Adrenal gland (tissue), 12 donors: ENCODE data around the gene HMGCS2. TPM values are rescaled to one million over a fixed set of nuclear protein-coding genes. Genes with fewer than 3 reads are reported as not detected.

Source experiments
- DNase-seq, 7 donors: peaks; one replicate each; pipeline ENCODE4 v3.0.0-alpha.2; 2019 to 2020
- H3K27ac ChIP-seq, 5 donors: fragments of 200-600 bp; sonication (generic) in 4 of 5; 1 replicate in 3 of 5; 2 replicates in 2 of 5; pipeline versions ENCODE4 v1.5.1 to v1.8.0; 2016 to 2020; ENCODE audit warnings: mild to moderate bottlenecking in 1 of 5
- H3K27me3 ChIP-seq: fragments of 200-600 bp; 2 replicates; pipeline ENCODE4 v1.8.0; 2021
- H3K36me3 ChIP-seq, 2 donors: fragments of 200-600 bp; replicated peaks in 1 of 2; 1 replicate in 1 of 2; 2 replicates in 1 of 2; pipeline versions ENCODE4 v1.5.1 to v1.8.0; 2018 to 2022
- H3K4me1 ChIP-seq, 2 donors: fragments of 200-600 bp; replicated peaks in 1 of 2; 1 replicate in 1 of 2; 2 replicates in 1 of 2; pipeline versions ENCODE4 v1.5.1 to v1.8.0; 2018 to 2021
- H3K4me3 ChIP-seq, 4 donors: fragments of 200-600 bp; sonication (generic) in 3 of 4; one replicate each; pipeline ENCODE4 v1.5.1; 2016 to 2018
- H3K9me3 ChIP-seq, 3 donors: fragments of 200-600 bp; sonication (generic) in 1 of 3; replicated peaks in 1 of 3; 1 replicate in 2 of 3; 2 replicates in 1 of 3; pipeline versions ENCODE4 v1.5.1 to v1.8.0; 2016 to 2021
- CTCF ChIP-seq, 6 experiments: fragments of 450-650 bp in 4 of 6; fragments of 200-600 bp in 2 of 6; sonication (generic) in 1 of 6; IDR thresholded peaks; 1 replicate in 5 of 6; 2 replicates in 1 of 6; pipeline versions ENCODE4 v1.5.1 to v1.8.0; 2016 to 2021; ENCODE audit warnings: antibody characterized with exemption in 6 of 6, mild to moderate bottlenecking in 2 of 6, moderate library complexity in 1 of 6
- POLR2A ChIP-seq, 2 donors: fragments of 450-650 bp; IDR thresholded peaks; one replicate each; pipeline ENCODE4 v1.6.1; 2017; ENCODE audit warnings: antibody characterized with exemption in 2 of 2, mild to moderate bottlenecking in 2 of 2, moderate library complexity in 1 of 2
- WGBS, 4 donors: extraction: QIAGEN DNeasy Blood & Tissue Kit in 2 of 4; methylation state at CpG; one replicate each; pipeline versions ENCODE4 v1.1.5 to v1.1.7; 2013 to 2017; 5-methylcytosine and 5-hydroxymethylcytosine counted together
- intact Hi-C, 2 donors: fragments of 100-400 bp; cut with DNase I; formaldehyde crosslinking; loops; one replicate each; pipeline versions ENCODE4 v1.14.1 to v1.15.0; 2022 to 2023
- polyA plus RNA-seq, 3 donors: library from polyadenylated mRNA; stranded (reverse); fragments of 200-250 nt in 2 of 3; fragments of 350-450 nt in 1 of 3; fragmentation: Illumina TruSeq in 1 of 3; extraction: RNeasy Lipid Tissue Mini Kit (QIAGEN cat#74804) in 1 of 3; gene quantifications; one replicate each; pipeline ENCODE4 v1.2.3, GENCODE V29; 2013 to 2014
- total RNA-seq, 9 donors: library from RNA; depleted of rRNA in 4 of 9; stranded (reverse); fragments of >200 nt in 4 of 9; fragments of 120-200 nt in 1 of 9; fragmentation: NEBNext Ultra II Directional in 1 of 9; extraction: Animal tissue kit (Norgen Biotek cat#: 25700) in 1 of 9; gene quantifications; one replicate each; pipeline versions ENCODE4 v1.1.0 to v1.2.4, GENCODE V29; 2013 to 2023
- donor health status: healthy with polysubstance abuse.
- donor health status: Bipolar disorder and iron deficiency.
- donor health status: DM: yes; HTN: yes; CAD: no.
- donor health status: DM: no; HTN: no; CAD: no.
- donor health status: DM: no; HTN: no; CAD: no.
- donor health status: DM: yes; HTN: yes; CAD: no.

The HMGCS2 gene
- total and polyA plus RNA-seq, 12 donors = 0.30 to 0.68 (median 0.34) TPM; not detected in 5

GRCh38 chr1:119773711-119774241 is 5.1 kb upstream of the HMGCS2 start:
- 64 to 83% (median 78%) methylated on average over 3 of the region's 3 CpGs for whole genome bisulfite sequencing, 4 donors
- H3K4me3 ChIP-seq = no peak overlapping the region
- peaks cover 6% of the 10 kb centered on the region for H3K27me3 ChIP-seq
- DNase-seq = no peak
- TF ChIP-seq POLR2A (IDR thresholded peaks at IDR 0.05) = no peak
- no peak for TF ChIP-seq CTCF (IDR thresholded peaks at IDR 0.05)
- no peaks in the 10 kb centered on the region for H3K36me3 ChIP-seq
- no peak overlapping the region for H3K27ac ChIP-seq
- H3K4me1 ChIP-seq = no peaks in the 10 kb centered on the region
- H3K9me3 ChIP-seq = no peaks in the 10 kb centered on the region
- intact Hi-C loops = no loop called here

- H3K27ac ChIP-seq = no peak overlapping the region
- no peaks in the 10 kb centered on the region for H3K9me3 ChIP-seq
- intact Hi-C loops = no loop called here
- no peak overlapping the region for H3K4me3 ChIP-seq
- peaks cover 6% of the 10 kb centered on the region for H3K27me3 ChIP-seq
- TF ChIP-seq POLR2A (IDR thresholded peaks at IDR 0.05) (no peak), CTCF (IDR thresholded peaks at IDR 0.05) (no peak)
- H3K36me3 ChIP-seq = no peaks in the 10 kb centered on the region
- no peaks in the 10 kb centered on the region for H3K4me1 ChIP-seq
- DNase-seq = no peak
- 90 to 100% (median 93%) methylated on average over 2 of the region's 2 CpGs for WGBS, 4 donors
These were observed 3.6 kb upstream of the HMGCS2 start for GRCh38 chr1:119772298-119772697.

GRCh38 chr1:119771770-119772169 is 3.1 kb upstream of the HMGCS2 start:
- H3K36me3 ChIP-seq = no peaks in the 10 kb centered on the region
- TF ChIP-seq CTCF (IDR thresholded peaks at IDR 0.05) = no peak
- no peak for TF ChIP-seq POLR2A (IDR thresholded peaks at IDR 0.05)
- H3K27me3 ChIP-seq = peaks cover 6% of the 10 kb centered on the region
- WGBS, 4 donors = 70 to 86% (median 79%) methylated on average over 3 of the region's 3 CpGs
- H3K4me3 ChIP-seq = no peak overlapping the region
- no peak overlapping the region for H3K27ac ChIP-seq
- intact Hi-C loops = no loop called here
- no peak for DNase-seq
- H3K4me1 ChIP-seq = no peaks in the 10 kb centered on the region
- no peaks in the 10 kb centered on the region for H3K9me3 ChIP-seq

- WGBS, 4 donors = 39 to 44% (median 43%) methylated on average over 2 of the region's 2 CpGs
- intact Hi-C loops = no loop called here
- DNase-seq = no peak
- H3K27me3 ChIP-seq = peaks cover 6% of the 10 kb centered on the region
- H3K4me3 ChIP-seq = no peak overlapping the region
- TF ChIP-seq CTCF (IDR thresholded peaks at IDR 0.05) (no peak), POLR2A (IDR thresholded peaks at IDR 0.05) (no peak)
- H3K27ac ChIP-seq = no peak overlapping the region
- no peaks in the 10 kb centered on the region for H3K4me1 ChIP-seq
- H3K36me3 ChIP-seq = no peaks in the 10 kb centered on the region
- H3K9me3 ChIP-seq = no peaks in the 10 kb centered on the region
These were observed 2.3 kb upstream of the HMGCS2 start for GRCh38 chr1:119771016-119771415.
